ENCODE measurements around the gene CTSH.

- no peak for TF ChIP-seq CTCF (conservative IDR thresholded peaks at IDR 0.05 in 1 of 2, IDR thresholded peaks at IDR 0.05 in 1 of 2; ENCODE audit: low read depth in 1 of 2, low read length in 2 of 2)
- TF ChIP-seq EZH2 (IDR thresholded peaks at IDR 0.05; ENCODE audit: low read length, missing control alignments): no peak
Observed at GRCh38 chr15:78938658-78939488, 6.0 kb downstream of the CTSH start.
